ENCODE results near the gene AGPAT2.

DNA sequence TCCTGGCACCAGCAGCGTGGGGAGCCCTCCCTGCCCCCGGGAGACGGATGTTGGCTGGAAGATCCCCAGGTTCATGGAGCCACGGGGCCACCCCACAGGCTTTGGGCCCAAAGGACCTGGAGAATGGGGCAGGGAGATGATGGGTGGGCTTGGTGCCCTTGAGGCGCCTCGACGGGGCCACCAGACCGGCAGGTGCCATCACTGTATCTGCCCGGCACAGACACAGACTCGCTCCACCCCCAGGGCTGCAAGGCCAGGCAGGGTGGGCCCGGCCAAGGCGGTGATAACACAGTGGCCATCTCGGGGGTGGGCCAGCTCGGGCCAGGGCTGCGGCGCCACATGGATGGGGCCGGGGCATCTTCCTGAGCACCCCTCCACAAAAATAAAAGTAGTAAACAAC, 59.6 kb downstream of the AGPAT2 start:
- TF ChIP-seq, protein P1, sequence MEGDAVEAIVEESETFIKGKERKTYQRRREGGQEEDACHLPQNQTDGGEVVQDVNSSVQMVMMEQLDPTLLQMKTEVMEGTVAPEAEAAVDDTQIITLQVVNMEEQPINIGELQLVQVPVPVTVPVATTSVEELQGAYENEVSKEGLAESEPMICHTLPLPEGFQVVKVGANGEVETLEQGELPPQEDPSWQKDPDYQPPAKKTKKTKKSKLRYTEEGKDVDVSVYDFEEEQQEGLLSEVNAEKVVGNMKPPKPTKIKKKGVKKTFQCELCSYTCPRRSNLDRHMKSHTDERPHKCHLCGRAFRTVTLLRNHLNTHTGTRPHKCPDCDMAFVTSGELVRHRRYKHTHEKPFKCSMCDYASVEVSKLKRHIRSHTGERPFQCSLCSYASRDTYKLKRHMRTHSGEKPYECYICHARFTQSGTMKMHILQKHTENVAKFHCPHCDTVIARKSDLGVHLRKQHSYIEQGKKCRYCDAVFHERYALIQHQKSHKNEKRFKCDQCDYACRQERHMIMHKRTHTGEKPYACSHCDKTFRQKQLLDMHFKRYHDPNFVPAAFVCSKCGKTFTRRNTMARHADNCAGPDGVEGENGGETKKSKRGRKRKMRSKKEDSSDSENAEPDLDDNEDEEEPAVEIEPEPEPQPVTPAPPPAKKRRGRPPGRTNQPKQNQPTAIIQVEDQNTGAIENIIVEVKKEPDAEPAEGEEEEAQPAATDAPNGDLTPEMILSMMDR (IDR thresholded peaks at IDR 0.05) = no peak
- no peak for TF ChIP-seq POLR2AphosphoS5 (IDR thresholded peaks at IDR 0.05)
